GM12801 (cell line): ENCODE measurements around the gene YY1.

ENCODE experiments used
- CTCF ChIP-seq: IDR thresholded peaks from one replicate; pipeline ENCODE4 v1.5.1; 2011; ENCODE audit warnings: control low read depth; ENCODE audit not compliant: insufficient read length; ENCODE audit errors: extremely low read depth

Gene YY1

GRCh38 chr14:100199240-100199860, 39.6 kb upstream of the YY1 start:
- no peak for TF ChIP-seq CTCF

- TF ChIP-seq CTCF = no peak
Measured at GRCh38 chr14:100200311-100200710, 38.6 kb upstream of the YY1 start.

GRCh38 chr14:100201701-100202100, 37.2 kb upstream of the YY1 start:
- TF ChIP-seq CTCF = no peak

- no peak for TF ChIP-seq CTCF
Measured at GRCh38 chr14:100202712-100203111, 36.2 kb upstream of the YY1 start.

GRCh38 chr14:100203146-100203545, 35.8 kb upstream of the YY1 start:
- TF ChIP-seq CTCF = no peak

GRCh38 chr14:100203962-100204834, 34.7 kb upstream of the YY1 start:
- no peak for TF ChIP-seq CTCF

- no peak for TF ChIP-seq CTCF
Measured at GRCh38 chr14:100211366-100211765, 27.6 kb upstream of the YY1 start.
